H9 (cell line): ENCODE measurements around the gene KIF21A. TPM values are rescaled to one million over a fixed set of nuclear protein-coding genes. Genes with fewer than 3 reads are reported as not detected.

Experiments
- DNase-seq: peaks from one replicate; pipeline ENCODE4 v3.0.0-alpha.2; 2017
- H2AFZ ChIP-seq: one replicate; pipeline ENCODE4 v1.6.1; 2013; ENCODE audit warnings: mild to moderate bottlenecking, low read length, control low read depth, moderate library complexity
- H2AK5ac ChIP-seq: 2 replicates; pipeline ENCODE4 v1.6.1; 2013; ENCODE audit warnings: low read length, control low read depth, mixed read lengths; ENCODE audit not compliant: insufficient read length
- H2BK120ac ChIP-seq: one replicate; pipeline ENCODE4 v1.6.1; 2013; ENCODE audit warnings: low read depth, mild to moderate bottlenecking, low read length, control low read depth, inconsistent platforms; ENCODE audit not compliant: poor library complexity, severe bottlenecking
- H2BK12ac ChIP-seq: 2 replicates; pipeline ENCODE4 v1.6.1; 2013; ENCODE audit warnings: low read length, control low read depth, mixed read lengths, low read depth; ENCODE audit not compliant: insufficient read length
- H2BK15ac ChIP-seq: 2 replicates; pipeline ENCODE4 v1.6.1; 2013; ENCODE audit warnings: low read depth, low read length, control low read depth
- H2BK20ac ChIP-seq: one replicate; pipeline ENCODE4 v1.6.1; 2013; ENCODE audit warnings: low read depth, mild to moderate bottlenecking, low read length, control low read depth, inconsistent platforms; ENCODE audit not compliant: poor library complexity, severe bottlenecking
- H2BK5ac ChIP-seq: 2 replicates; pipeline ENCODE4 v1.6.1; 2013; ENCODE audit warnings: low read length, control low read depth, mixed read lengths; ENCODE audit not compliant: insufficient read length
- H3K14ac ChIP-seq: 2 replicates; pipeline ENCODE4 v1.6.1; 2013; ENCODE audit warnings: low read length, control low read depth; ENCODE audit not compliant: insufficient read depth
- H3K18ac ChIP-seq: 2 replicates; pipeline ENCODE4 v1.6.1; 2013; ENCODE audit warnings: low read depth, mild to moderate bottlenecking, mixed read lengths, low read length, control low read depth; ENCODE audit not compliant: insufficient read length
- H3K23ac ChIP-seq: 2 replicates; pipeline ENCODE4 v1.6.1; 2013; ENCODE audit warnings: low read length, control low read depth, mixed read lengths, low read depth; ENCODE audit not compliant: insufficient read length
- H3K23me2 ChIP-seq: 2 replicates; pipeline ENCODE4 v1.6.1; 2013; ENCODE audit warnings: low read depth, mild to moderate bottlenecking, mixed read lengths, low read length, control low read depth; ENCODE audit not compliant: insufficient read length, poor library complexity, severe bottlenecking
- H3K27ac ChIP-seq: 2 replicates; pipeline ENCODE4 v1.5.1; 2013; ENCODE audit warnings: low read length, control low read depth, mixed read lengths, low read depth; ENCODE audit not compliant: insufficient read length
- H3K27me3 ChIP-seq: 2 replicates; pipeline ENCODE4 v1.6.1; 2013; ENCODE audit warnings: low read length, control low read depth, inconsistent platforms; ENCODE audit not compliant: insufficient read depth
- H3K4ac ChIP-seq: 2 replicates; pipeline ENCODE4 v1.6.1; 2013; ENCODE audit warnings: low read depth, mild to moderate bottlenecking, control low read depth, inconsistent platforms, low read length, moderate library complexity
- H3K4me1 ChIP-seq: 2 replicates; pipeline ENCODE4 v1.6.1; 2013; ENCODE audit warnings: low read length, control low read depth, inconsistent platforms; ENCODE audit not compliant: insufficient read depth
- H3K4me2 ChIP-seq: 2 replicates; pipeline ENCODE4 v1.6.1; 2013; ENCODE audit warnings: low read length, control low read depth, mixed read lengths; ENCODE audit not compliant: insufficient read length, insufficient read depth
- H3K56ac ChIP-seq: 2 replicates; pipeline ENCODE4 v1.6.1; 2013; ENCODE audit warnings: low read depth, mild to moderate bottlenecking, mixed read lengths, low read length, control low read depth; ENCODE audit not compliant: insufficient read length
- H3K79me1 ChIP-seq: 2 replicates; pipeline ENCODE4 v1.6.1; 2013; ENCODE audit warnings: low read depth, mild to moderate bottlenecking, moderate library complexity, low read length, control low read depth, inconsistent platforms; ENCODE audit not compliant: insufficient read depth, poor library complexity, severe bottlenecking
- H3K79me2 ChIP-seq: 2 replicates; pipeline ENCODE4 v1.6.1; 2013; ENCODE audit warnings: low read length, control low read depth, inconsistent platforms; ENCODE audit not compliant: insufficient read depth
- H3K9ac ChIP-seq: 2 replicates; pipeline ENCODE4 v1.6.1; 2013; ENCODE audit warnings: low read length, control low read depth, mixed read lengths; ENCODE audit not compliant: insufficient read length; ENCODE audit errors: extremely low read depth
- H3K9me3 ChIP-seq: one replicate; pipeline ENCODE4 v1.6.1; 2013; ENCODE audit warnings: low read depth, low read length, inconsistent platforms; ENCODE audit not compliant: control insufficient read depth
- H3T11ph ChIP-seq: one replicate; pipeline ENCODE4 v1.6.1; 2013; ENCODE audit warnings: mild to moderate bottlenecking, low read length, control low read depth, inconsistent platforms
- H4K20me1 ChIP-seq: one replicate; pipeline ENCODE4 v1.6.1; 2013; ENCODE audit not compliant: control insufficient read depth, insufficient read length, insufficient read depth
- H4K5ac ChIP-seq: 2 replicates; pipeline ENCODE4 v1.6.1; 2013; ENCODE audit warnings: low read depth, mild to moderate bottlenecking, mixed read lengths, low read length, control low read depth; ENCODE audit not compliant: insufficient read length
- H4K8ac ChIP-seq: replicated peaks from 2 replicates; pipeline ENCODE4 v1.6.1; 2013; ENCODE audit warnings: low read length, control low read depth, mixed read lengths, low read depth; ENCODE audit not compliant: insufficient read length
- H4K91ac ChIP-seq: 2 replicates; pipeline ENCODE4 v1.6.1; 2013; ENCODE audit warnings: low read depth, mild to moderate bottlenecking, moderate library complexity, mixed read lengths, low read length, control low read depth; ENCODE audit not compliant: insufficient read length
- H3K27ac Mint-ChIP-seq, 3 experiments: 2 replicates in 2 of 3; 3 replicates in 1 of 3; pipeline ENCODE4 v1.8.0; 2020 to 2021; ENCODE audit warnings: mixed read lengths in 3 of 3, mild to moderate bottlenecking in 1 of 3, moderate library complexity in 1 of 3
- H3K27me3 Mint-ChIP-seq: 2 replicates; pipeline ENCODE4 v1.8.0; 2021; ENCODE audit warnings: low read depth, mild to moderate bottlenecking, moderate library complexity, mixed read lengths
- H3K36me3 Mint-ChIP-seq, 3 experiments: 2 replicates in 2 of 3; 3 replicates in 1 of 3; pipeline ENCODE4 v1.8.0; 2020 to 2021; ENCODE audit warnings: low read depth in 3 of 3, mixed read lengths in 3 of 3; ENCODE audit not compliant: insufficient read depth in 1 of 3
- H3K4me1 Mint-ChIP-seq, 2 experiments: 2 replicates each; pipeline ENCODE4 v1.8.0; 2020; ENCODE audit warnings: mixed read lengths in 2 of 2
- H3K4me3 Mint-ChIP-seq, 2 experiments: 2 replicates in 1 of 2; 3 replicates in 1 of 2; pipeline ENCODE4 v1.8.0; 2020 to 2021; ENCODE audit warnings: mild to moderate bottlenecking in 2 of 2, mixed read lengths in 2 of 2, moderate library complexity in 1 of 2
- H3K9me3 Mint-ChIP-seq, 2 experiments: 2 replicates in 1 of 2; 3 replicates in 1 of 2; pipeline ENCODE4 v1.8.0; 2020; ENCODE audit warnings: mild to moderate bottlenecking in 2 of 2, mixed read lengths in 2 of 2, moderate library complexity in 1 of 2
- CTCF ChIP-seq: fragments of 200-600 bp; sonication (generic); conservative IDR thresholded peaks from 3 replicates; pipeline ENCODE4 v1.8.0; 2021; ENCODE audit warnings: antibody characterized with exemption, mild to moderate bottlenecking
- WGBS: extraction: QIAGEN DNeasy Blood & Tissue Kit; methylation state at CpG from one replicate; pipeline ENCODE4 v1.1.7; 2013; ENCODE audit warnings: missing lambda C conversion rate, low lambda C conversion rate, mixed read lengths; ENCODE audit not compliant: insufficient read length; ENCODE audit errors: extremely low coverage; 5-methylcytosine and 5-hydroxymethylcytosine counted together
- total RNA-seq: library from RNA; stranded (reverse); gene quantifications from 2 replicates; pipeline ENCODE4 v1.2.1, GENCODE V29; 2021

KIF21A gene
- total RNA-seq, 1 experiment from 2014 or later = 17.2 TPM

GRCh38 chr12:39287409-39287808 lies 155.5 kb downstream of the KIF21A start:
- H3K4ac ChIP-seq = no peak overlapping the region

More at GRCh38 chr12:39287409-39287808, 155.5 kb downstream of the KIF21A start:
- no peak for DNase-seq
- no peak overlapping the region for H2BK5ac ChIP-seq
- WGBS = no CpG with 5 or more reads among the region's 4 CpGs
- H3K79me2 ChIP-seq = no peaks in the 10 kb centered on the region
- no peaks in the 10 kb centered on the region for H3K27me3 ChIP-seq
- H2BK20ac ChIP-seq = no peak overlapping the region
- TF ChIP-seq CTCF = no peak
- no peaks in the 10 kb centered on the region for H3K36me3 Mint-ChIP-seq
- H3K4me1 Mint-ChIP-seq = peaks cover 0 to 5% of the 10 kb centered on the region in 2 experiments; a peak in 2 of 4 replicates
- H3K9ac ChIP-seq = no peak overlapping the region
- no peak overlapping the region for H3T11ph ChIP-seq
- no peak overlapping the region for H2AK5ac ChIP-seq
- H3K18ac ChIP-seq = no peak overlapping the region
- no peak overlapping the region for H2AFZ ChIP-seq
- no peaks in the 10 kb centered on the region for H3K4me1 ChIP-seq
- H4K8ac ChIP-seq = no peak overlapping the region
- no peak overlapping the region for H3K14ac ChIP-seq
- H4K20me1 ChIP-seq = no peaks in the 10 kb centered on the region
- H3K23ac ChIP-seq = no peak overlapping the region
- H3K9me3 ChIP-seq = no peaks in the 10 kb centered on the region
- H3K23me2 ChIP-seq = no peaks in the 10 kb centered on the region
- H2BK15ac ChIP-seq = no peak overlapping the region
- H3K9me3 Mint-ChIP-seq = no peaks in the 10 kb centered on the region
- H3K79me1 ChIP-seq = no peaks in the 10 kb centered on the region
- H2BK120ac ChIP-seq = no peak overlapping the region
- H3K27ac Mint-ChIP-seq = no peak overlapping the region
- no peak overlapping the region for H3K4me2 ChIP-seq
- no peak overlapping the region for H3K27ac ChIP-seq
- no peak overlapping the region for H4K91ac ChIP-seq
- no peak overlapping the region for H3K4me3 Mint-ChIP-seq
- H3K27me3 Mint-ChIP-seq = no peaks in the 10 kb centered on the region
- H4K5ac ChIP-seq = no peak overlapping the region
- H2BK12ac ChIP-seq = no peak overlapping the region
- H3K56ac ChIP-seq = no peak overlapping the region
